Measurements from ENCODE around the gene DBNDD1. TPM values are rescaled to one million over a fixed set of nuclear protein-coding genes. Genes with fewer than 3 reads are reported as not detected.
A peak's percentile ranks its signal among the peaks of the same experiment; 100 is the strongest.

Gene DBNDD1
- total RNA-seq, 1 donor from 2014 or later = 4.6 TPM

- peaks cover 22% of the 10 kb centered on the region for H3K9me3 ChIP-seq (replicated peaks)
- no peaks in the 10 kb centered on the region for H3K4me1 ChIP-seq
- H3K27ac ChIP-seq (replicated peaks) = no peak overlapping the region
- no peak for DNase-seq
- H3K36me3 ChIP-seq = no peaks in the 10 kb centered on the region
- no peak for TF ChIP-seq CTCF (IDR thresholded peaks at IDR 0.05; ENCODE audit: borderline replicate concordance)
- intact Hi-C loops (cut with micrococcal nuclease) = no loop called here
- no peak overlapping the region for H3K4me3 ChIP-seq
- peaks cover 11% of the 10 kb centered on the region for H3K27me3 ChIP-seq (ENCODE audit: low read depth)
These were observed 34.7 kb upstream of the DBNDD1 start for GRCh38 chr16:90053902-90054500.

GRCh38 chr16:90050969-90051368 lies 31.7 kb upstream of the DBNDD1 start:
- peaks cover 26% of the 10 kb centered on the region for H3K27me3 ChIP-seq (ENCODE audit: low read depth)
- intact Hi-C loops (cut with micrococcal nuclease) = no loop called here

GRCh38 chr16:90048737-90049330 lies 29.6 kb upstream of the DBNDD1 start:
- intact Hi-C loops (cut with micrococcal nuclease) = no loop called here
- peaks cover 2% of the 10 kb centered on the region for H3K36me3 ChIP-seq
- H3K27me3 ChIP-seq (ENCODE audit: low read depth) = peaks cover 17% of the 10 kb centered on the region
- H3K27ac ChIP-seq (replicated peaks) = no peak overlapping the region
- DNase-seq = no peak
- peaks cover 7% of the 10 kb centered on the region for H3K9me3 ChIP-seq (replicated peaks)
- H3K4me3 ChIP-seq = no peak overlapping the region
- TF ChIP-seq CTCF (IDR thresholded peaks at IDR 0.05; ENCODE audit: borderline replicate concordance) = no peak
- peaks cover 13% of the 10 kb centered on the region for H3K4me1 ChIP-seq

More at GRCh38 chr16:90050969-90051368, 31.7 kb upstream of the DBNDD1 start:
- H3K4me3 ChIP-seq = no peak overlapping the region
- TF ChIP-seq CTCF (IDR thresholded peaks at IDR 0.05; ENCODE audit: borderline replicate concordance) = no peak
- no peaks in the 10 kb centered on the region for H3K36me3 ChIP-seq
- DNase-seq = no peak
- H3K9me3 ChIP-seq (replicated peaks) = peaks cover 22% of the 10 kb centered on the region
- no peak overlapping the region for H3K27ac ChIP-seq (replicated peaks)
- H3K4me1 ChIP-seq = peaks cover 13% of the 10 kb centered on the region

GRCh38 chr16:90048347-90048722 lies 29.1 kb upstream of the DBNDD1 start:
- Histone ChIP-seq H3K9me3 (replicated peaks) (peaks cover 2% of the 10 kb centered on the region), H3K36me3 (peaks cover 7% of the 10 kb centered on the region), H3K4me1 (peaks cover 13% of the 10 kb centered on the region), H3K4me3 (no peak overlapping the region), H3K27ac (replicated peaks) (no peak overlapping the region), H3K27me3 (ENCODE audit: low read depth) (peaks cover 17% of the 10 kb centered on the region)
- DNase-seq = no peak
- intact Hi-C loops (cut with micrococcal nuclease) = no loop called here
- TF ChIP-seq CTCF (IDR thresholded peaks at IDR 0.05; ENCODE audit: borderline replicate concordance) = no peak

- no peak for TF ChIP-seq CTCF (IDR thresholded peaks at IDR 0.05; ENCODE audit: borderline replicate concordance)
- Histone ChIP-seq H3K36me3 (peaks cover 12% of the 10 kb centered on the region), H3K9me3 (replicated peaks) (no peaks in the 10 kb centered on the region), H3K4me1 (peaks cover 13% of the 10 kb centered on the region), H3K27ac (replicated peaks) (no peak overlapping the region), H3K4me3 (peak overlapping the region; percentile 58), H3K27me3 (ENCODE audit: low read depth) (peaks cover 17% of the 10 kb centered on the region)
- intact Hi-C loops (cut with micrococcal nuclease) = no loop called here
- no peak for DNase-seq
These were observed 28.6 kb upstream of the DBNDD1 start for GRCh38 chr16:90047714-90048346.
